ENCODE measurements around the gene DCPS. TPM values are rescaled to one million over a fixed set of nuclear protein-coding genes. Genes with fewer than 3 reads are reported as not detected.

DCPS gene
- total and polyA plus RNA-seq, 8 donors: 16.4 to 24.4 (median 21.5) TPM

DNA sequence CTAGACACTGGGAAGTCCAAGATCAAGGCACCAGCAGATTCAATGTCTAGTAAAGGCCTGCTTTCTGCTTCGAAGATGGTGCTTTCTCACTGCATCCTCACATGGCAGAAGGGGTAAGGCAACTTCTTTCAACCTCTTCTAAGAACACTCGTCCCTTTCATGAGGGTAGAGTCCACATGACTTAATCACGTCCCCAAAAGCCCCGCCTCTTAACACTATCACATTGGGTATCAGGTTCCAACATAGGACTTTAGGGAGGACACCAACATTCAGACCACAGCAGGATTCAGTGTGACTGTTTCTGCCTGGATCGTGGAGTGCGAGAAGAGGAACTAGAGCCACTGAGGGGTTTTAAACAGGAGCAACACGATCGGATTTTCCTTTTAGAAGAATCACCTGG, 24.7 kb upstream of the DCPS start:
- H3K27me3 ChIP-seq: no peaks in the 10 kb centered on the region
- H3K4me3 ChIP-seq: no peak overlapping the region
- DNase-seq: no peak
- peaks cover 13 to 35% of the 10 kb centered on the region in 2 donors for H3K4me1 ChIP-seq
- no peak for ATAC-seq
- no peaks in the 10 kb centered on the region for H3K9me3 ChIP-seq
- peaks cover 0 to 33% of the 10 kb centered on the region in 2 donors for H3K36me3 ChIP-seq
- H3K27ac ChIP-seq: peak overlapping the region in 1 of 2 donors; percentile 98
- TF ChIP-seq, protein P1, sequence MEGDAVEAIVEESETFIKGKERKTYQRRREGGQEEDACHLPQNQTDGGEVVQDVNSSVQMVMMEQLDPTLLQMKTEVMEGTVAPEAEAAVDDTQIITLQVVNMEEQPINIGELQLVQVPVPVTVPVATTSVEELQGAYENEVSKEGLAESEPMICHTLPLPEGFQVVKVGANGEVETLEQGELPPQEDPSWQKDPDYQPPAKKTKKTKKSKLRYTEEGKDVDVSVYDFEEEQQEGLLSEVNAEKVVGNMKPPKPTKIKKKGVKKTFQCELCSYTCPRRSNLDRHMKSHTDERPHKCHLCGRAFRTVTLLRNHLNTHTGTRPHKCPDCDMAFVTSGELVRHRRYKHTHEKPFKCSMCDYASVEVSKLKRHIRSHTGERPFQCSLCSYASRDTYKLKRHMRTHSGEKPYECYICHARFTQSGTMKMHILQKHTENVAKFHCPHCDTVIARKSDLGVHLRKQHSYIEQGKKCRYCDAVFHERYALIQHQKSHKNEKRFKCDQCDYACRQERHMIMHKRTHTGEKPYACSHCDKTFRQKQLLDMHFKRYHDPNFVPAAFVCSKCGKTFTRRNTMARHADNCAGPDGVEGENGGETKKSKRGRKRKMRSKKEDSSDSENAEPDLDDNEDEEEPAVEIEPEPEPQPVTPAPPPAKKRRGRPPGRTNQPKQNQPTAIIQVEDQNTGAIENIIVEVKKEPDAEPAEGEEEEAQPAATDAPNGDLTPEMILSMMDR (IDR thresholded peaks at IDR 0.05): no peak
- intact Hi-C loops (cut with DNase I): no loop called here

DNA sequence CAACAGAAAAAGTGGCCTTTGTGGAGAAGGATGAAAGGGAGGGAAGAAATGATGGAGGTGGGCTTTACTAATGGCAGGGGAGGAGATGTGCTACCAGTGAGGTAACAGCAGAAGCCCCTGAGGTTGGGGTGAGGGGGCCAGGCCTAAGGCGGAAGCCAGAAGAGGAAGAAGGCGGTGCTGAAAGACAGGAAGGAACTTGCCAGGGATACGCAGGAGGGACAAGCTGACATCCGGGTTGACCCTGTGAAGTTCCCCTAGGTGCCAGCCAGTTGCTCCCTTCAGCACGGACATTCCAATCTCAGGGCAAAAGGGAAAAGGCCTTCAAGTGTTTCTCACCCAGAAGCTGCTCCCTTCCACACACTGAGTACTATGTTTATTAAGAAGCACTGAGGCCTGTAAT, 23.3 kb upstream of the DCPS start:
- H3K36me3 ChIP-seq: peaks cover 0 to 19% of the 10 kb centered on the region in 2 donors
- TF ChIP-seq, protein P1 (IDR thresholded peaks at IDR 0.05): no peak
- H3K4me3 ChIP-seq: no peak overlapping the region
- ATAC-seq: no peak
- H3K4me1 ChIP-seq: peaks cover 19 to 47% of the 10 kb centered on the region in 2 donors
- peak in 1 of 4 donors; percentile 58 for DNase-seq
- intact Hi-C loops (cut with DNase I): no loop called here
- H3K27ac ChIP-seq: peak overlapping the region; percentile 36 to 98
- no peaks in the 10 kb centered on the region for H3K9me3 ChIP-seq
- no peaks in the 10 kb centered on the region for H3K27me3 ChIP-seq

DNA sequence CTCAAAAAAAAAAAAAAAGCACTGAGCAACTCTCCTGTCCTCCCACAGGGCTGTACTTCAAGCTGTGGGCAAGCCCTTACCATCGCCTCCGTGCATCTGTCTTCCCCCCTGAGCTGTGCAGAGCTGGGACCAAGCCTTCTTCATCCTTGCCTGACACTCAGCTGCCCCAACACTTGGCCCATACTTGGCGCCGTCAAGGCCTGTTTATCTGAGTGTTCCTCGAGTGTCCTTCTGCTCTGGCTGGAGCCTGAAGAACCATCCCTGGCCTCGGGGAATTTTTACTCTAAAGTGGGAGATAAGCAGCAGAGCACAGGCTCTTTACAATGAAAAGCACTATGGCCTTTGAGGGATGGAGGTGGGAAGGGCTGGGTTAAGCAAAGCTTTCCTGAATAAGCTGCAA, 22.6 kb upstream of the DCPS start:
- Histone ChIP-seq H3K4me1 (peaks cover 19 to 47% of the 10 kb centered on the region in 2 donors), H3K36me3 (peaks cover 0 to 15% of the 10 kb centered on the region in 2 donors), H3K27me3 (no peaks in the 10 kb centered on the region), H3K27ac (peak overlapping the region in 1 of 2 donors; percentile 98), H3K9me3 (no peaks in the 10 kb centered on the region), H3K4me3 (no peak overlapping the region)
- DNase-seq (peak in 2 of 4 donors; percentile 44 to 74), ATAC-seq (peak; percentile 67)
- TF ChIP-seq, protein P1 (IDR thresholded peaks at IDR 0.05): no peak
- intact Hi-C loops (cut with DNase I): no loop called here

DNA sequence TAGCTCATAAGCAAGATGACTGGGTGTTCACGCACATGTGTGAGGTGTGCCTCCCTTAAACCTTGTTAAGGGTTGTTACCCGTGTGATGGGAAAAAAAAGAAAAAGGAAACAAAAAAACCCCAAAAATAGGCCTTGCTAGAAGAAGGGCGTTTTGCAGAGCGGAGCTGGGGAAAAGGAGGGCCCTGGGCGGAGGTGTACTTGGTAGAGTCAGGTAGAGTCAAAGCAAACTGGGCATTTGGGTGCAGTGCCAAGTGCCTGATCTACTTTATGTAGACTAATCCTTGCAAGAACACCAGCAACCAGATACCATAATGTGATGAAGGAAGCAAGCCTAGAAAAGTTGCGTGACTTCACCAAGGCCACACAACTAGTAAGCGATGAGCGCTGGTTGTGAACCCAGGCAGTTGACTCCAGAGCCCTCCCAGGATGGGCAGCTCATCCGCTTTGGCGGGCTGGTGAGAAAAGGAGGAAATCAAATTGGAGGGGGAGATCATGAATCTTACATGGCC, 22.1 kb upstream of the DCPS start:
- DNase-seq: no peak

DNA sequence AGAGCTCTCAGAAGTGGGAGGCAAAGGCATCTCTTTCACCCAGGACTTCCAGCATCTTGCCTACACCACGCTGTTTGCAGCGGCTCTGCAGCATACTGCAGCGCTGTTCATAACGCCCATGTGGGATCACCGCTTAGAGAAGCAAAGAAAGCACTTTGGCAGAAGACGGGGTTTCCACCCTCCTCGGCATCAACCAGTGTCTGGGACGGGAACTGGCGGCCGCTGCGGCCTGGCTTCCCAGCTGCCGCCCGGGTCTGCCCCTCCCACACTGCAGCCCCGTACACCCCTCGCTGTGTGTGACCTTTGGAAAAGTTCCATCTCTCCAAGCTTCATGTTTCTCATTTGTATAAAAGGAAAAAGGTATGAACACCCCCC, 21.5 kb upstream of the DCPS start:
- DNase-seq (peak; percentile 47 to 84 (median 59)), ATAC-seq (peak; percentile 27)
- Histone ChIP-seq H3K36me3 (peaks cover 0 to 7% of the 10 kb centered on the region in 2 donors), H3K4me1 (peaks cover 19 to 47% of the 10 kb centered on the region in 2 donors), H3K4me3 (peak overlapping the region; percentile 60 to 73), H3K27ac (peak overlapping the region; percentile 93 to 98), H3K27me3 (no peaks in the 10 kb centered on the region), H3K9me3 (no peaks in the 10 kb centered on the region)
- TF ChIP-seq, protein P1 (IDR thresholded peaks at IDR 0.05): no peak
- intact Hi-C loops (cut with DNase I): no loop called here

More for the DNA sequence above, 22.1 kb upstream of the DCPS start:
- H3K4me3 ChIP-seq: peak overlapping the region in 1 of 2 donors; percentile 73
- H3K27ac ChIP-seq: peak overlapping the region in 1 of 2 donors; percentile 98
- H3K36me3 ChIP-seq: peaks cover 0 to 13% of the 10 kb centered on the region in 2 donors
- TF ChIP-seq, protein P1 (IDR thresholded peaks at IDR 0.05): no peak
- H3K27me3 ChIP-seq: no peaks in the 10 kb centered on the region
- no peak for ATAC-seq
- H3K4me1 ChIP-seq: peaks cover 19 to 47% of the 10 kb centered on the region in 2 donors
- no peaks in the 10 kb centered on the region for H3K9me3 ChIP-seq
- intact Hi-C loops (cut with DNase I): no loop called here

Measured in left lung (tissue), 10 donors.